Mammary epithelial cell (primary cell): ENCODE results near the gene SEMA5A.

Source experiments
- CTCF ChIP-seq, 2 donors: IDR thresholded peaks in 1 of 2; conservative IDR thresholded peaks in 1 of 2; 2 replicates each; pipeline ENCODE4 v1.5.1; 2011 to 2012; ENCODE audit warnings: inconsistent platforms in 2 of 2, low read length in 2 of 2, mild to moderate bottlenecking in 2 of 2, control low read depth in 1 of 2, low read depth in 1 of 2; ENCODE audit not compliant: insufficient read depth in 1 of 2; ENCODE audit errors: extremely low read depth in 1 of 2
- EZH2 ChIP-seq: IDR thresholded peaks from 2 replicates; pipeline ENCODE4 v1.6.1; 2012; ENCODE audit warnings: low read length, inconsistent platforms, borderline replicate concordance

GRCh38 chr5:9108162-9108561 is 437.7 kb downstream of the SEMA5A start:
- no peak for TF ChIP-seq CTCF (conservative IDR thresholded peaks at IDR 0.05 in 1 of 2, IDR thresholded peaks at IDR 0.05 in 1 of 2; ENCODE audit: extremely low read depth in 1 of 2, insufficient read depth in 1 of 2, low read depth in 1 of 2, low read length in 2 of 2)
- TF ChIP-seq EZH2 = no peak
